Neural progenitor cell (in vitro differentiated cells): ENCODE measurements around the gene SYNM. TPM values are rescaled to one million over a fixed set of nuclear protein-coding genes. Genes with fewer than 3 reads are reported as not detected.

ENCODE experiments used
- DNase-seq: peaks from one replicate; pipeline ENCODE4 v3.0.0-alpha.2; 2016; ENCODE audit warnings: low spot score
- H2AFZ ChIP-seq: fragments of 200-600 bp; sonication (generic); replicated peaks from 2 replicates; pipeline ENCODE4 v1.6.1; 2016; ENCODE audit warnings: antibody characterized with exemption
- H3F3A ChIP-seq: fragments of 200-600 bp; sonication (generic); 2 replicates; pipeline ENCODE4 v1.6.1; 2016; ENCODE audit warnings: antibody characterized with exemption, low read depth
- H3K27ac ChIP-seq: fragments of 200-600 bp; sonication (generic); 2 replicates; pipeline ENCODE4 v1.5.1; 2016; ENCODE audit warnings: mild to moderate bottlenecking
- H3K27me3 ChIP-seq: fragments of 200-600 bp; sonication (generic); 2 replicates; pipeline ENCODE4 v1.6.1; 2016; ENCODE audit warnings: mild to moderate bottlenecking, moderate library complexity
- H3K36me3 ChIP-seq: fragments of 200-600 bp; sonication (generic); 2 replicates; pipeline ENCODE4 v1.5.1; 2016
- H3K4me1 ChIP-seq: fragments of 200-600 bp; sonication (generic); 2 replicates; pipeline ENCODE4 v1.6.1; 2016; ENCODE audit warnings: mixed run types
- H3K4me2 ChIP-seq: fragments of 200-600 bp; sonication (generic); 2 replicates; pipeline ENCODE4 v1.6.1; 2016
- H3K4me3 ChIP-seq: fragments of 200-600 bp; sonication (generic); 2 replicates; pipeline ENCODE4 v1.5.1; 2016
- H3K79me2 ChIP-seq: fragments of 200-600 bp; sonication (generic); 2 replicates; pipeline ENCODE4 v1.6.1; 2016; ENCODE audit warnings: low read depth
- H3K9ac ChIP-seq: fragments of 200-600 bp; sonication (generic); 2 replicates; pipeline ENCODE4 v1.6.1; 2016
- H3K9me3 ChIP-seq: fragments of 200-600 bp; sonication (generic); 2 replicates; pipeline ENCODE4 v1.5.1; 2016; ENCODE audit warnings: low read depth
- H4K20me1 ChIP-seq: fragments of 200-600 bp; sonication (generic); 2 replicates; pipeline ENCODE4 v1.6.1; 2016; ENCODE audit warnings: low read depth
- H3K27ac Mint-ChIP-seq: 3 replicates; pipeline ENCODE4 v1.8.0; 2021; ENCODE audit warnings: mixed read lengths
- H3K27me3 Mint-ChIP-seq: 2 replicates; pipeline ENCODE4 v1.8.0; 2022; ENCODE audit warnings: low read depth, mild to moderate bottlenecking, inconsistent platforms, moderate library complexity, mixed read lengths; ENCODE audit not compliant: insufficient read depth
- H3K36me3 Mint-ChIP-seq: 3 replicates; pipeline ENCODE4 v1.8.0; 2021; ENCODE audit warnings: mixed read lengths
- H3K4me1 Mint-ChIP-seq: 3 replicates; pipeline ENCODE4 v1.8.0; 2021; ENCODE audit warnings: mixed read lengths
- H3K4me3 Mint-ChIP-seq: 3 replicates; pipeline ENCODE4 v1.8.0; 2021; ENCODE audit warnings: mild to moderate bottlenecking, moderate library complexity, mixed read lengths
- H3K9me3 Mint-ChIP-seq: 3 replicates; pipeline ENCODE4 v1.8.0; 2020; ENCODE audit warnings: mixed read lengths
- EZH2 ChIP-seq: fragments of 200-600 bp; sonication (generic); IDR thresholded peaks from 2 replicates; pipeline ENCODE4 v1.6.1; 2017; ENCODE audit warnings: antibody characterized with exemption, mild to moderate bottlenecking, moderate library complexity
- EZH2phosphoT487 ChIP-seq: fragments of 200-600 bp; sonication (generic); IDR thresholded peaks from 2 replicates; pipeline ENCODE4 v1.6.1; 2017; ENCODE audit warnings: antibody characterized with exemption
- total RNA-seq: library from RNA; depleted of rRNA; stranded (reverse); fragments of >200 nt; gene quantifications from 2 replicates; pipeline ENCODE4 v1.2.3, GENCODE V29; 2015; ENCODE audit warnings: low replicate concordance
- TF ChIP-seq, protein P1 (sequence below): fragments of 200-600 bp; sonication (generic); IDR thresholded peaks from 2 replicates; pipeline ENCODE4 v1.5.1; 2017; ENCODE audit warnings: antibody characterized with exemption, mild to moderate bottlenecking

The SYNM gene
- total RNA-seq, 1 donor from 2014 or later = 0.97 TPM

- no peaks in the 10 kb centered on the region for H3K27me3 ChIP-seq
- no peak overlapping the region for H3K4me3 Mint-ChIP-seq
- H3K27me3 Mint-ChIP-seq = peaks cover 8% of the 10 kb centered on the region
- H3K27ac Mint-ChIP-seq = peak overlapping the region; percentile 87
- no peaks in the 10 kb centered on the region for H4K20me1 ChIP-seq
- no peak overlapping the region for H3K4me3 ChIP-seq
- peaks cover 18% of the 10 kb centered on the region for H3K36me3 Mint-ChIP-seq
- no peaks in the 10 kb centered on the region for H3K9me3 Mint-ChIP-seq
- H3K4me1 Mint-ChIP-seq = peaks cover 47% of the 10 kb centered on the region
- no peaks in the 10 kb centered on the region for H3F3A ChIP-seq
- H2AFZ ChIP-seq = no peak overlapping the region
- no peak overlapping the region for H3K4me2 ChIP-seq
- no peaks in the 10 kb centered on the region for H3K9me3 ChIP-seq
- TF ChIP-seq EZH2 (no peak), EZH2phosphoT487 (no peak)
- TF ChIP-seq, protein P1, sequence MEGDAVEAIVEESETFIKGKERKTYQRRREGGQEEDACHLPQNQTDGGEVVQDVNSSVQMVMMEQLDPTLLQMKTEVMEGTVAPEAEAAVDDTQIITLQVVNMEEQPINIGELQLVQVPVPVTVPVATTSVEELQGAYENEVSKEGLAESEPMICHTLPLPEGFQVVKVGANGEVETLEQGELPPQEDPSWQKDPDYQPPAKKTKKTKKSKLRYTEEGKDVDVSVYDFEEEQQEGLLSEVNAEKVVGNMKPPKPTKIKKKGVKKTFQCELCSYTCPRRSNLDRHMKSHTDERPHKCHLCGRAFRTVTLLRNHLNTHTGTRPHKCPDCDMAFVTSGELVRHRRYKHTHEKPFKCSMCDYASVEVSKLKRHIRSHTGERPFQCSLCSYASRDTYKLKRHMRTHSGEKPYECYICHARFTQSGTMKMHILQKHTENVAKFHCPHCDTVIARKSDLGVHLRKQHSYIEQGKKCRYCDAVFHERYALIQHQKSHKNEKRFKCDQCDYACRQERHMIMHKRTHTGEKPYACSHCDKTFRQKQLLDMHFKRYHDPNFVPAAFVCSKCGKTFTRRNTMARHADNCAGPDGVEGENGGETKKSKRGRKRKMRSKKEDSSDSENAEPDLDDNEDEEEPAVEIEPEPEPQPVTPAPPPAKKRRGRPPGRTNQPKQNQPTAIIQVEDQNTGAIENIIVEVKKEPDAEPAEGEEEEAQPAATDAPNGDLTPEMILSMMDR = no peak
- H3K4me1 ChIP-seq = peaks cover 10% of the 10 kb centered on the region
- no peaks in the 10 kb centered on the region for H3K36me3 ChIP-seq
- no peak for DNase-seq
- no peaks in the 10 kb centered on the region for H3K79me2 ChIP-seq
- no peak overlapping the region for H3K27ac ChIP-seq
- H3K9ac ChIP-seq = no peak overlapping the region
These were observed 19.8 kb downstream of the SYNM start for GRCh38 chr15:99124641-99125040.

- Histone ChIP-seq H3K27me3 (no peaks in the 10 kb centered on the region), H3K36me3 (no peaks in the 10 kb centered on the region), H3K27ac (no peak overlapping the region), H3F3A (no peaks in the 10 kb centered on the region), H3K4me1 (peaks cover 10% of the 10 kb centered on the region), H3K4me3 (no peak overlapping the region), H3K4me2 (no peak overlapping the region), H4K20me1 (no peaks in the 10 kb centered on the region), H3K9me3 (no peaks in the 10 kb centered on the region), H3K79me2 (no peaks in the 10 kb centered on the region), H2AFZ (no peak overlapping the region), H3K9ac (no peak overlapping the region)
- TF ChIP-seq EZH2 = no peak
- no peak for TF ChIP-seq EZH2phosphoT487
- TF ChIP-seq, protein P1 = no peak
- H3K4me3 Mint-ChIP-seq = no peak overlapping the region
- H3K4me1 Mint-ChIP-seq = peaks cover 47% of the 10 kb centered on the region
- H3K27ac Mint-ChIP-seq = peak overlapping the region; percentile 70
- H3K9me3 Mint-ChIP-seq = no peaks in the 10 kb centered on the region
- H3K36me3 Mint-ChIP-seq = peaks cover 23% of the 10 kb centered on the region
- H3K27me3 Mint-ChIP-seq = peaks cover 8% of the 10 kb centered on the region
- DNase-seq = no peak
These were observed 20.4 kb downstream of the SYNM start for GRCh38 chr15:99125061-99125891.

GRCh38 chr15:99126131-99126588 lies 21.3 kb downstream of the SYNM start:
- peak overlapping the region; percentile 11 for H3K4me3 Mint-ChIP-seq
- peaks cover 40% of the 10 kb centered on the region for H3K4me1 Mint-ChIP-seq
- Histone ChIP-seq H3K4me1 (peaks cover 10% of the 10 kb centered on the region), H3K4me2 (no peak overlapping the region), H3K9ac (no peak overlapping the region), H3K27me3 (no peaks in the 10 kb centered on the region), H3K4me3 (no peak overlapping the region), H2AFZ (no peak overlapping the region), H4K20me1 (no peaks in the 10 kb centered on the region), H3K79me2 (no peaks in the 10 kb centered on the region), H3F3A (no peaks in the 10 kb centered on the region), H3K36me3 (no peaks in the 10 kb centered on the region), H3K27ac (no peak overlapping the region), H3K9me3 (no peaks in the 10 kb centered on the region)
- H3K27ac Mint-ChIP-seq = no peak overlapping the region
- no peak for TF ChIP-seq EZH2
- no peaks in the 10 kb centered on the region for H3K9me3 Mint-ChIP-seq
- DNase-seq = no peak
- peaks cover 31% of the 10 kb centered on the region for H3K36me3 Mint-ChIP-seq
- H3K27me3 Mint-ChIP-seq = peaks cover 5% of the 10 kb centered on the region

- no peak overlapping the region for H3K27ac ChIP-seq
- H3K4me2 ChIP-seq = no peak overlapping the region
- Mint-ChIP-seq H3K27me3 (peaks cover 4% of the 10 kb centered on the region), H3K4me1 (peaks cover 37% of the 10 kb centered on the region), H3K4me3 (no peak overlapping the region), H3K9me3 (no peaks in the 10 kb centered on the region), H3K36me3 (peaks cover 34% of the 10 kb centered on the region), H3K27ac (no peak overlapping the region)
- H3K36me3 ChIP-seq = no peaks in the 10 kb centered on the region
- H3K4me1 ChIP-seq = peaks cover 10% of the 10 kb centered on the region
- no peak overlapping the region for H3K4me3 ChIP-seq
- H3F3A ChIP-seq = no peaks in the 10 kb centered on the region
- H2AFZ ChIP-seq = no peak overlapping the region
- no peak for DNase-seq
- H4K20me1 ChIP-seq = no peaks in the 10 kb centered on the region
- TF ChIP-seq, protein P1 = no peak
- TF ChIP-seq EZH2 (no peak), EZH2phosphoT487 (no peak)
- no peak overlapping the region for H3K9ac ChIP-seq
- no peaks in the 10 kb centered on the region for H3K79me2 ChIP-seq
- H3K27me3 ChIP-seq = no peaks in the 10 kb centered on the region
- H3K9me3 ChIP-seq = no peaks in the 10 kb centered on the region
These were observed 22.1 kb downstream of the SYNM start for GRCh38 chr15:99126930-99127329.
